GM12872 (cell line): ENCODE results near the gene KPNA3.

ENCODE experiments used
- TF ChIP-seq, protein P1 (sequence below): IDR thresholded peaks from 3 replicates; pipeline ENCODE4 v1.5.1; 2011; ENCODE audit warnings: low read depth, mild to moderate bottlenecking, low read length, moderate library complexity; ENCODE audit not compliant: insufficient read depth

KPNA3 gene

GRCh38 chr13:49664606-49665005, 127.9 kb downstream of the KPNA3 start:
- TF ChIP-seq, protein P1, sequence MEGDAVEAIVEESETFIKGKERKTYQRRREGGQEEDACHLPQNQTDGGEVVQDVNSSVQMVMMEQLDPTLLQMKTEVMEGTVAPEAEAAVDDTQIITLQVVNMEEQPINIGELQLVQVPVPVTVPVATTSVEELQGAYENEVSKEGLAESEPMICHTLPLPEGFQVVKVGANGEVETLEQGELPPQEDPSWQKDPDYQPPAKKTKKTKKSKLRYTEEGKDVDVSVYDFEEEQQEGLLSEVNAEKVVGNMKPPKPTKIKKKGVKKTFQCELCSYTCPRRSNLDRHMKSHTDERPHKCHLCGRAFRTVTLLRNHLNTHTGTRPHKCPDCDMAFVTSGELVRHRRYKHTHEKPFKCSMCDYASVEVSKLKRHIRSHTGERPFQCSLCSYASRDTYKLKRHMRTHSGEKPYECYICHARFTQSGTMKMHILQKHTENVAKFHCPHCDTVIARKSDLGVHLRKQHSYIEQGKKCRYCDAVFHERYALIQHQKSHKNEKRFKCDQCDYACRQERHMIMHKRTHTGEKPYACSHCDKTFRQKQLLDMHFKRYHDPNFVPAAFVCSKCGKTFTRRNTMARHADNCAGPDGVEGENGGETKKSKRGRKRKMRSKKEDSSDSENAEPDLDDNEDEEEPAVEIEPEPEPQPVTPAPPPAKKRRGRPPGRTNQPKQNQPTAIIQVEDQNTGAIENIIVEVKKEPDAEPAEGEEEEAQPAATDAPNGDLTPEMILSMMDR: no peak

GRCh38 chr13:49657241-49657641, 135.2 kb downstream of the KPNA3 start:
- TF ChIP-seq, protein P1: no peak

DNA sequence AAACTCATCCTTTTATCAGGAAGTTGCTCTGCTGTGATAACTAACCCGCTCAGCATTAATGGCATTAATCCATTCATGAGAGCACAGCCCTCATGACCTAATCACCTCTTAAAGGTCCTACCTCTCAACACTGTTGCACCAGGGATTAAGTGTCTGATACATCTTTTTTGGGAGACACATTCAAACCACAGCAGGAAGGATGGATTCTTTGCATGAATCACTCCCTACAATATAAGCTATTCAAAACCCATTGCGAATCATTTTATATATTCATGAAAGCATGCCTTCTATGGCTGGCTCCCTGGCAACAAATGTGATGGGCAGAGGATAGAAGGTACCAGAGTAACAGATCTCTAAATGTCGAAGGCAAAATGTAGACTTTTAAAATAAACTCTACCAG, 136.6 kb downstream of the KPNA3 start:
- TF ChIP-seq, protein P1: no peak

GRCh38 chr13:49654011-49654410, 138.5 kb downstream of the KPNA3 start:
- TF ChIP-seq, protein P1: no peak

GRCh38 chr13:49653478-49653877, 139.0 kb downstream of the KPNA3 start:
- TF ChIP-seq, protein P1: no peak

DNA sequence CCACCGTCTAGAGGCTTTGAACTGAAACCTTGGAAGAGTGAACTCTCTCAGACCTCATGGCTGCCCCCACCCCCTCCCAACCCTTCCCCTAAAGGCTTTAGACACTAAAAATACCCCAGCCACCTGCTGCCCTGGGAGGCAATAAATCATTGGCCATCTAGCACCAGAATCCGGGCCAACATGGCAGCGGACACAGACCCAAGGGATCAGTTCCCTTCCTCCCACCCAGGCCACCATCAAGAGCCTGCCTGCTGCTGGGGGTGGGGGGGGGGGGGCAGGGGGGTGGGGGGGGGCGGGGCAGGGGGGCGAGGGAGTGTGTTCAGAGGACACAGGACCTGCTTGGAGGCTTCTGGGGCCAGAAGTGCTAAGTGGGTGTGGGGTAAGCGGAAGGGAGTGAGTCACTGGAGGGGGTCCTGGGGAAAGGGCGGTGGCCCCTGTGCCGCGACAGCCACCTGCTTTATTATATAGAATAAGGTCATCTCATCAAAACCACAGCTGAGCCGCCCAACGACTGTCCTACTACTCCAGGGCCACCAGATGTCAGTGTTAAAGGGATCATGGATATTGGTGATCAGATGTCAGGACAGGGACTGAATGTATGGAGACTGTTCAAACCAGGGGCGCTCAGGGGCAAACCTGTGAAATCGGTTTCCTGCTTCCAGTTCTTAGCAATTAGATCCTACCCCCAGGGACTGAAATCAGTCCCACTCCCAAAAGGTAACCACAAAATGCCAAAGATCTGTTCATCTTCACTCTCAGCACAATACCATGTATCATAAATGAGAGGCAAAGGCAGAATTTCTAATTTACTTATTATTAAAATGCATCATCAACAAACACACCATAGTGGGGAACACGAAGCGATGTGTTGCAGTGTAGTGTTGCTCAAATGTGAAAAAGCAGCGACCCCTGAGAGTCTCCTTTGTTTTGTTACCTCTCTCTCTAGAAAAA, 139.9 kb downstream of the KPNA3 start:
- TF ChIP-seq, protein P1: peak; percentile 59; the same call in 2 of the 3 replicates

GRCh38 chr13:49651570-49652354, 140.7 kb downstream of the KPNA3 start:
- TF ChIP-seq, protein P1: no peak
